ENCODE results near the gene MAB21L1.

Gene MAB21L1

DNA sequence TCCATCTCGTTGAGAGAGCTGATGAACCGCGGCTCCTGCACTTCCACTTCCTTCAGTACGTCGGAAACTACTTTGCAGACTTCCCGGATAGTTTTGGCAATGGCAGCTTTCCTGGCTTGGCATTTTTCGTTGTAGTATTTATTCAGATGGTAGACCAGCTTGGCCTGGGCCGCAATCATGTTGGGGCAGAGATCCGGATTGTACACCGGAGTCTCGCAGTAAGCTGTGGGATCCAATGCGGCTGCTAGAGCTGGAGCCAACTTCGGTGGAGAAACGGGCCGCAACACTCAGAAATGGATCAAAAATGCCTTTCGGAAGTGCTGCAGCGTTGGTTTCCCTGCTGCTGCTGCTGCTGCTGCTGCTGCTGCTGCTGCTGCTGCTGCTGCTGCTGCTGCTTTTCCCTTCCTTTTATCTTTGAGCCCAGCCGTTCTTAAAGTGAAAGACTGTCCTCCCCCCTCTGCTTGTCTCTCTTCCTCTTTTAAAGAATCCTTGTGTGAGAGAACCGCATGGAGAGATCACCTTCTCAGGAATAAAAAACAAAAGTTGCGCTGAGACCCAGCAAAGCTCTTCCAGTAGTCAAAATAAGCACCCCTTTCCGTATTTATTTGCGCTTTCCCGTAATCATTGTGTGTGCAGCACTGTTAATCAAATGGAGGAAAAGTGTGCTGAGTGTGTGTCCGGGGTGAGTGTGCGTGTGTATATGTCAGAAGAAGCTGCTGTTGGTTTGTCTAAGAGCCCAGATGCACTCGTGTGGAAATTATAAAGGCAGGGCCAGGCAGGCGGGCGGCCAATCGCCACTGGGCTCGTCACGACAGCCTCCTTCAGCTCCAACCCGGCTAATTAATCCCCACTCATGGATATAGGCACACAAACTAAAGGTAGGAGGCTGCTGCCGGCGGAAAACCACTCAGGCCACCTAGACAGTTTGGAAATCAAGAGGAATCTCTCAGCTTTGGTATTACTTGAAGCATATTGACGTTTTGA is at the start of gene MAB21L1:
MAB21L1 (minus strand) TSS at position 730 of the 984 bp plus-strand sequence; CDS start at position 179, 551 bp downstream.
- DNase-seq = peak in 3 of 6 experiments; percentile 2 to 29 (median 24)

DNA sequence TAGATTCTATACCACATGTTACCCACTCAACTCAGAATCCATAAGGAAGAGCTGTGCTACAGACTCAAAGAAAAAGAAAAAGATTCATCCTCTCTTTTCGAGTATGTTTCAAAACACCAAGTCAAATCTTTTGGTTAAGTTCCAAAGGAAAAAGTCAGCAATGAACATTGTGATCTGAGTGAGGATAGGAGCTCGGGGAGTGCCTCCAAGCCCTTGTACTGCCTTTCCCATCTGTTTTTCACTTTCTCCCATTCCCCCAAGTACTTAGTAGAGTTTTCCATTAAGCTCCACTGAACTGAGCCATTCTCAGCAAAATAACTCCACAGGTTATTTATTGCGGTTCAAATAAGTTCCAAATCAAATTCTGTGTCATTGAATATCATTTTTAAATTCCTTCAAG is 47.7 kb upstream of the MAB21L1 start:
- DNase-seq = no peak

- DNase-seq = no peak
These were observed 42.0 kb upstream of the MAB21L1 start for GRCh38 chr13:35518337-35518946.

GRCh38 chr13:35514801-35515502 is 38.5 kb upstream of the MAB21L1 start:
- no peak for DNase-seq

GRCh38 chr13:35514061-35514477 is 37.6 kb upstream of the MAB21L1 start:
- DNase-seq = no peak

- no peak for DNase-seq
These were observed 35.9 kb upstream of the MAB21L1 start for GRCh38 chr13:35512271-35512920.

DNA sequence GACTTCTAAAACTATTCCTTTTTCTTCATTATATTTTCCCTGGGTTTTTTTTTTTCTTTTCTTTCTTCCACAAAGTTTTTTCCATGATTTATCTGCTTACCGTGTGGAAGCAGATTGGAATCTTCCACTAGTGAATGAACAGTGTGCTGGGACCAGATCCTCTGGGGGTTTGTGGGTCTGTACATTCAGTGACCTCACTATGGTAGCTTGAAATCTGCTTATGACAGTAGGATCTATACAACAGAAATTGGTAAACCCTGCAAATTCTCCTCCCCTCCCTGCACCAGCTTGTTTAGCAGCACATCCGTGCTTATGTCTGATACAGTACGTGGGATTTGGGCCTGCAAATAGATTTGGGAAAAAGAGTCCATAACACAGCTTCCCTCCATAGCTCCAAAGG is 26.0 kb upstream of the MAB21L1 start:
- DNase-seq = no peak

DNA sequence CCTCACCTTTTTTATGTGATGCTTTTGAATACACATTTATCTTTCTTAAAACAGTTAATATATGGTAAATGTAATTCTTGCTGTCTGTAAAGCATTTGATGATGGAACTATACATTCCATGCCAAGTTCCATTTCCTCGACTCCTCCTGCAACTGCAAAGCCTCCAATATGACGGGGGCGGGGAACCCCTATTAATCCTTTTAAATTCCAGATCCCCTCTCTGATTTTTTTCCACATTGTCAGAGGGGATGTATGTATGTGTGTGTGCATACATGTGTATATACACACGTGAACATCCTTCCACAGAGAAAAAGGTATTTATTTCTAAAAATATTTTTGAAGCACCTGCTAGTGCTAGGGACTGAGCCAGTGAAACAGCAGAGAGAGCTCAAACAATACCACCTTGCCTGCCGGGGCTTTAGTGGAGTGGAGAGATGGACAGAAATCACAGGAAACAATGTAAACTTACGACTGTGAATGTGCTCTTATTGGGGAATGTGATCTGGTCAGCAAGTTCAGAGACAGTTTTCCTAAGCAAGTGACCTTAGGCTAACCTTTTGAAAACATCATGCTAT is 25.3 kb upstream of the MAB21L1 start:
- DNase-seq = no peak

GRCh38 chr13:35500144-35500543 is 23.7 kb upstream of the MAB21L1 start:
- no peak for DNase-seq

DNA sequence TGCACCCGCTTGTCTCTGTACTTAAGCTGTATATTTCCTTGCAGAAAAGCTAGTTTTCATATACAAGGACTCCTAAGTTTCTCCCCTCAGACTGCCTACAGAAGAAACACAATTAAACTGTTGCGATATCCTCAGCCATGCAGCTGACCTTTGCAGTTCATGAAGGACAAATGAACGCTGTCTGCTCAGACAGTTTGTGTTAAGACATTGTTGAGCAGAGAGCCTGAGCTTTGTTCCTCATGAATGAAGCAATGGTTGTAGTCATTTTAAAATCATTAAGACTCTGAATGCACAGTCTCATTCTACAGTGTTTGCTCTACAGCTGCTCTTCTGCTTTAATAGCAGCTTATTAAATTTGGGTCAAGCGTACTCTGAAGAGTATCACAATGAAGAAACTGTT is 23.2 kb upstream of the MAB21L1 start:
- DNase-seq = no peak

- no peak for DNase-seq
These were observed 22.7 kb upstream of the MAB21L1 start for GRCh38 chr13:35499196-35499662.

DNA sequence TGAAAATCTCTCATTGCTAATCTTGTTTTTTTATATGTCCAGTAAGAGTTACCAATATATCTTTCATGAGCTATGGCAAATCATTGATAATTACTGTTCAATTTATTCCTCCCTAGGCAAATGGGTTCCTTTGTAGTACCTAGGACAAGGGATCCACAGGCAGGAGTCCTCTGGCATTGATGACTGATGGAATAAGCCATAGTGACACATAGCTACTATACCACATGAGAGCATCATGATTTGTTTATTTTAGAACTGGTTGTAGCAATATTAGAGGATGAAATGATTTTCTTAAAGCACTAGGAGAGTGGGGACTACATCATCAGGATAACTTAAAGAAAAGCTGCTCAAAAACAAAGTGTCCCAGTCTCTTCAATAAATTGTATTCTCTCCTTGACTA is 21.7 kb upstream of the MAB21L1 start:
- no peak for DNase-seq

GRCh38 chr13:35496761-35497386 is 20.4 kb upstream of the MAB21L1 start:
- no peak for DNase-seq

- no peak for DNase-seq
These were observed 19.5 kb upstream of the MAB21L1 start for GRCh38 chr13:35496006-35496405.

- no peak for DNase-seq
These were observed 12.6 kb upstream of the MAB21L1 start for GRCh38 chr13:35489050-35489449.

- no peak for DNase-seq
These were observed 8.9 kb upstream of the MAB21L1 start for GRCh38 chr13:35485424-35485823.

DNA sequence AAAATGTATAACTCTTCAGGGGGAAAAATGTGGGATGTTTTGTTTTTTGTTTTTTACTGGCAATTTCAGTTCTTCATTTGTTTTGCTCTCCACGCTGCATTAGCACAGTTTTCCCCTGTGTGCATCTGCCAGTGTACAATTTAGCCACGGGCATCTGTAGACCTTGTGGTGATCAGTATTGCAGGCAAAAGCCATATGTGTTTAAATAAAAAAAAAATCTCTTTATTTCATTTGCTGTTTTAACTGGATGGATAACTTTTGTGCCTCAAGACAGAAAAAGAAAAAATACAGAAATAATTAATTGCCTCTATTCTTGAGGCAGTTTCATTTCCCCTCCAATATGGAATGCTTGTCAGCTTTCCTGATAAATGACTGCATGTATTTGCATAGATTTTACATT is 7.9 kb upstream of the MAB21L1 start:
- DNase-seq = no peak

GRCh38 chr13:35483761-35484160 is 7.3 kb upstream of the MAB21L1 start:
- no peak for DNase-seq

- DNase-seq = no peak
These were observed 6.0 kb upstream of the MAB21L1 start for GRCh38 chr13:35482527-35482926.

- no peak for DNase-seq
These were observed 5.3 kb upstream of the MAB21L1 start for GRCh38 chr13:35481777-35482176.

- no peak for DNase-seq
These were observed 3.9 kb upstream of the MAB21L1 start for GRCh38 chr13:35480346-35480745.

DNA sequence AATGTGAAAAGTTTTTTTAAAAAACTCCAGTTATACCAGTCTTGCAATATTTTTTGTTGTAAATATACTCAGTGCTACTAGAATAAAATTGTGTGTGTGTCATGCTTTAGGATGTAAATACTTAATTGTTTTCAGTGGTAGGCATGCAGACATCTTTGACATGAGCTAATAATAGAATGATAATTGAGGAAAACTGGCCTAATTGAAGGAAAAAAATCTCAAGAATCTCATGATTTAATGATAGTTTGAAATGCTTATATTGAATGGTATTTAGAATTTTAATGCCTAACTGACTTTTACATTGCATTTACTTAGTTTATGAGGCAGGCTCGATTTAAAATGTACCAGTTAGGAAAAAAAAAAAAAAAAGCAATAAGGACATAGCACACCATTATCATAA is 3.2 kb upstream of the MAB21L1 start:
- DNase-seq = no peak

All from stimulated activated naive CD4-positive, alpha-beta T cell (primary cell).